Peyer's patch (tissue), 4 donors: Measurements from ENCODE around the gene SFI1. TPM values are rescaled to one million over a fixed set of nuclear protein-coding genes. Genes with fewer than 3 reads are reported as not detected.
"Not testable (repeated sequence)": the region's sequence is repeated elsewhere in the genome, so short reads cannot be mapped to it uniquely, and the experiment has no call there.

Experiments used
- DNase-seq, 3 donors: peaks; one replicate each; pipeline ENCODE4 v3.0.0-alpha.2; 2017 to 2019
- H3K27ac ChIP-seq, 4 donors: fragments of 200-600 bp; sonication (generic); one replicate each; pipeline ENCODE4 v1.5.1; 2016 to 2019
- H3K27me3 ChIP-seq, 2 donors: fragments of 200-600 bp; sonication (generic); one replicate each; pipeline ENCODE4 v1.5.1; 2019
- H3K36me3 ChIP-seq, 3 donors: fragments of 200-600 bp; sonication (generic); one replicate each; pipeline ENCODE4 v1.5.1; 2016 to 2019
- H3K4me1 ChIP-seq, 4 donors: fragments of 200-600 bp; sonication (generic); one replicate each; pipeline ENCODE4 v1.5.1; 2016 to 2019
- H3K4me3 ChIP-seq, 4 donors: fragments of 200-600 bp; sonication (generic); 1 replicate in 3 of 4; 2 replicates in 1 of 4; pipeline ENCODE4 v1.5.1; 2016 to 2019; ENCODE audit warnings: mild to moderate bottlenecking in 1 of 4
- H3K9me3 ChIP-seq, 4 donors: fragments of 200-600 bp; sonication (generic); one replicate each; pipeline ENCODE4 v1.5.1; 2016 to 2019; ENCODE audit warnings: mild to moderate bottlenecking in 1 of 4
- POLR2A ChIP-seq, 2 donors: fragments of 450-650 bp; IDR thresholded peaks; one replicate each; pipeline ENCODE4 v1.5.1; 2017; ENCODE audit warnings: antibody characterized with exemption in 2 of 2, mild to moderate bottlenecking in 2 of 2, moderate library complexity in 2 of 2
- total RNA-seq, 4 donors: library from RNA; depleted of rRNA; stranded (reverse); fragments of >200 nt; gene quantifications; one replicate each; pipeline ENCODE4 v1.1.0, GENCODE V29; 2016
- TF ChIP-seq, protein P1 (sequence below), 6 experiments: fragments of 450-650 bp in 4 of 6; fragments of 200-600 bp in 2 of 6; sonication (generic) in 1 of 6; IDR thresholded peaks; one replicate each; pipeline ENCODE4 v1.5.1; 2017 to 2019; ENCODE audit warnings: antibody characterized with exemption in 6 of 6, mild to moderate bottlenecking in 3 of 6, moderate library complexity in 1 of 6

SFI1 gene
- total RNA-seq, 4 donors from 2014 or later = 124 to 307 (median 198) TPM

DNA sequence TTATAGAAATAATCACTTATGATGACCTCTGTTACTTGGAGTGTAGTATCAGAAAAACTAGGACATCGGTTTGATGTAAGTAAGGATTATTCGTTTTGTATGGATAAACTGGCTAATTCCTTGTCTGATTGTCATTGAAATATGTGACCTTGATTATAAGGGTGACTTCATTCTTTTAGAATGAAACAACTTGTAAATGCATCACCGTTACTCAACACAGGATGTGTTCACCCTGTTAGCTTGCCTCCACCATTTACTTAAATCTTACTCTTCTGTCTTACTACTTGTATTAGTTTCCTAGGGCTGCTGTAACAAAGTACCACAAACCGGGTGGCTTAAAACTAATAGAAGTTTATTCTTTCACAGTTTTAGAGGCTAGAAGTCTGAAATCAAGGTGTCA is 7.9 kb downstream of the SFI1 start:
- no peaks in the 10 kb centered on the region for H3K27me3 ChIP-seq
- no peak for DNase-seq
- no peak for TF ChIP-seq POLR2A (IDR thresholded peaks at IDR 0.05)
- TF ChIP-seq, protein P1, sequence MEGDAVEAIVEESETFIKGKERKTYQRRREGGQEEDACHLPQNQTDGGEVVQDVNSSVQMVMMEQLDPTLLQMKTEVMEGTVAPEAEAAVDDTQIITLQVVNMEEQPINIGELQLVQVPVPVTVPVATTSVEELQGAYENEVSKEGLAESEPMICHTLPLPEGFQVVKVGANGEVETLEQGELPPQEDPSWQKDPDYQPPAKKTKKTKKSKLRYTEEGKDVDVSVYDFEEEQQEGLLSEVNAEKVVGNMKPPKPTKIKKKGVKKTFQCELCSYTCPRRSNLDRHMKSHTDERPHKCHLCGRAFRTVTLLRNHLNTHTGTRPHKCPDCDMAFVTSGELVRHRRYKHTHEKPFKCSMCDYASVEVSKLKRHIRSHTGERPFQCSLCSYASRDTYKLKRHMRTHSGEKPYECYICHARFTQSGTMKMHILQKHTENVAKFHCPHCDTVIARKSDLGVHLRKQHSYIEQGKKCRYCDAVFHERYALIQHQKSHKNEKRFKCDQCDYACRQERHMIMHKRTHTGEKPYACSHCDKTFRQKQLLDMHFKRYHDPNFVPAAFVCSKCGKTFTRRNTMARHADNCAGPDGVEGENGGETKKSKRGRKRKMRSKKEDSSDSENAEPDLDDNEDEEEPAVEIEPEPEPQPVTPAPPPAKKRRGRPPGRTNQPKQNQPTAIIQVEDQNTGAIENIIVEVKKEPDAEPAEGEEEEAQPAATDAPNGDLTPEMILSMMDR (IDR thresholded peaks at IDR 0.05) = no peak

GRCh38 chr22:31507517-31507916 is 11.2 kb downstream of the SFI1 start:
- not testable (repeated sequence) for H3K4me1 ChIP-seq, H3K9me3 ChIP-seq, DNase-seq, H3K4me3 ChIP-seq, H3K27ac ChIP-seq, H3K27me3 ChIP-seq, H3K36me3 ChIP-seq

More for the DNA sequence above, 7.9 kb downstream of the SFI1 start:
- no peaks in the 10 kb centered on the region for H3K9me3 ChIP-seq
- H3K27ac ChIP-seq = no peak overlapping the region
- H3K4me3 ChIP-seq = no peak overlapping the region
- no peaks in the 10 kb centered on the region for H3K36me3 ChIP-seq
- no peaks in the 10 kb centered on the region for H3K4me1 ChIP-seq

- Histone ChIP-seq H3K27me3 (no peaks in the 10 kb centered on the region), H3K4me3 (no peak overlapping the region), H3K27ac (no peak overlapping the region), H3K4me1 (no peaks in the 10 kb centered on the region), H3K9me3 (no peaks in the 10 kb centered on the region), H3K36me3 (no peaks in the 10 kb centered on the region)
- no peak for DNase-seq
- TF ChIP-seq, protein P1 (IDR thresholded peaks at IDR 0.05) = no peak
- TF ChIP-seq POLR2A (IDR thresholded peaks at IDR 0.05) = no peak
Observed at GRCh38 chr22:31508536-31508935, 12.2 kb downstream of the SFI1 start.

- Histone ChIP-seq H3K27me3 (no peaks in the 10 kb centered on the region), H3K9me3 (no peaks in the 10 kb centered on the region), H3K36me3 (no peaks in the 10 kb centered on the region), H3K4me1 (no peaks in the 10 kb centered on the region), H3K27ac (no peak overlapping the region), H3K4me3 (no peak overlapping the region)
- TF ChIP-seq, protein P1 (IDR thresholded peaks at IDR 0.05) = no peak
- TF ChIP-seq POLR2A (IDR thresholded peaks at IDR 0.05) = no peak
- DNase-seq = no peak
Observed at GRCh38 chr22:31509061-31509762, 12.9 kb downstream of the SFI1 start.

- Histone ChIP-seq H3K27ac (no peak overlapping the region), H3K27me3 (no peaks in the 10 kb centered on the region), H3K36me3 (no peaks in the 10 kb centered on the region), H3K4me1 (no peaks in the 10 kb centered on the region), H3K9me3 (no peaks in the 10 kb centered on the region), H3K4me3 (no peak overlapping the region)
- no peak for DNase-seq
- no peak for TF ChIP-seq POLR2A (IDR thresholded peaks at IDR 0.05)
- TF ChIP-seq, protein P1 (IDR thresholded peaks at IDR 0.05) = no peak
Observed at GRCh38 chr22:31520051-31520450, 23.7 kb downstream of the SFI1 start.

GRCh38 chr22:31524132-31524531 is 27.8 kb downstream of the SFI1 start:
- DNase-seq, H3K36me3 ChIP-seq, H3K4me1 ChIP-seq, H3K9me3 ChIP-seq, H3K27me3 ChIP-seq, H3K4me3 ChIP-seq, H3K27ac ChIP-seq: not testable (repeated sequence)

DNA sequence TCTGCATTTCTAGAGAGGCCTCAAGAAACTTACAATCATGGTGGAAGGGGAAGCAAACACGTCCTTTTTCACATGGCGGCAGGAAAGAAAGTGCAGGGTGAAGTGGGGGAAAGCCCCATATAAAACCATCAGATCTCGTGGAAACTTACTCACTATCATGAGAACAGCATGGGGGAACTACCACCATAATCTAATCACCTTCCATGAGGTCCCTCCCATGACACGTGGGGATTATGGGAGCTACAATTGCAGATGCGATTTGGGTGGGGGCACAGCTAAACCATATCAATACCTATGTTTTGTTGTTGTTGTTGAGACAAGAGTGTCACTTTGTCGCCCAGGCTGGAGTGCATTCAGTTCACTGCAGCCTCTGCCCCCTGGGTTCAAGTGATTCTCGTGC is 29.9 kb downstream of the SFI1 start:
- Histone ChIP-seq H3K9me3 (no peaks in the 10 kb centered on the region), H3K36me3 (no peaks in the 10 kb centered on the region), H3K4me1 (no peaks in the 10 kb centered on the region), H3K4me3 (no peak overlapping the region), H3K27ac (no peak overlapping the region), H3K27me3 (no peaks in the 10 kb centered on the region)
- no peak for TF ChIP-seq POLR2A (IDR thresholded peaks at IDR 0.05)
- no peak for DNase-seq
